Heart right ventricle (tissue), 16 donors: ENCODE results near the gene DGAT2. TPM values are rescaled to one million over a fixed set of nuclear protein-coding genes. Genes with fewer than 3 reads are reported as not detected.

ENCODE experiments used
- ATAC-seq, 8 donors: fragments of 200-7000 bp; cut with Tn5 transposase; one replicate each; pipeline ENCODE4 v1.9.1; 2020; ENCODE audit warnings: mild to moderate bottlenecking in 8 of 8, moderate library complexity in 8 of 8, moderate number of reproducible peaks in 1 of 8
- DNase-seq, 2 donors: peaks; one replicate each; pipeline ENCODE4 v3.0.0-alpha.2; 2020
- H3K27ac ChIP-seq, 10 donors: fragments of 200-600 bp; sonication (generic) in 2 of 10; one replicate each; pipeline versions ENCODE4 v1.5.0 to v1.8.0; 2020 to 2022; ENCODE audit warnings: mild to moderate bottlenecking in 3 of 10
- H3K27me3 ChIP-seq, 7 donors: fragments of 200-600 bp; one replicate each; pipeline ENCODE4 v1.8.0; 2021 to 2022; ENCODE audit warnings: mild to moderate bottlenecking in 2 of 7
- H3K36me3 ChIP-seq, 9 donors: fragments of 200-600 bp; sonication (generic) in 1 of 9; one replicate each; pipeline versions ENCODE4 v1.5.0 to v1.8.0; 2020 to 2022; ENCODE audit warnings: mild to moderate bottlenecking in 2 of 9
- H3K4me1 ChIP-seq, 9 donors: fragments of 200-600 bp; sonication (generic) in 1 of 9; one replicate each; pipeline versions ENCODE4 v1.5.0 to v1.8.0; 2020 to 2022; ENCODE audit warnings: mild to moderate bottlenecking in 4 of 9
- H3K4me3 ChIP-seq, 10 donors: fragments of 200-600 bp; sonication (generic) in 2 of 10; one replicate each; pipeline versions ENCODE4 v1.5.0 to v1.8.0; 2020 to 2022; ENCODE audit warnings: mild to moderate bottlenecking in 7 of 10, moderate library complexity in 2 of 10
- H3K9me3 ChIP-seq, 11 donors: fragments of 200-600 bp in 10 of 11; sonication (generic) in 2 of 11; one replicate each; pipeline versions ENCODE4 v1.5.0 to v1.8.0; 2013 to 2022; ENCODE audit warnings: mild to moderate bottlenecking in 2 of 11, control low read depth in 1 of 11, moderate library complexity in 1 of 11
- WGBS, 2 donors: extraction: QIAGEN DNeasy Blood & Tissue Kit; methylation state at CpG; one replicate each; pipeline ENCODE4 v1.1.7; 2013; ENCODE audit warnings: inconsistent platforms in 1 of 2; 5-methylcytosine and 5-hydroxymethylcytosine counted together
- intact Hi-C, 10 donors: fragments of 100-400 bp; cut with DNase I; formaldehyde crosslinking; loops; one replicate each; pipeline versions ENCODE4 v1.11.1 to v1.14.2; 2022
- polyA plus RNA-seq, 2 donors: library from polyadenylated mRNA; stranded (reverse); fragments of 200-250 nt; gene quantifications; one replicate each; pipeline ENCODE4 v1.2.3, GENCODE V29; 2013
- total RNA-seq, 10 donors: library from RNA; stranded (reverse); fragmentation: NEBNext Ultra II Directional in 3 of 10; extraction: Animal tissue kit (Norgen Biotek cat#: 25700) in 3 of 10; gene quantifications; one replicate each; pipeline versions ENCODE4 v1.2.1 to v1.2.4, GENCODE V29; 2021 to 2023
- TF ChIP-seq, protein P1 (sequence below), 9 donors: fragments of 200-600 bp; sonication (generic) in 2 of 9; IDR thresholded peaks; one replicate each; pipeline versions ENCODE4 v1.5.0 to v1.8.0; 2021 to 2022; ENCODE audit warnings: antibody characterized with exemption in 9 of 9, mild to moderate bottlenecking in 5 of 9, moderate library complexity in 1 of 9
- donor health status: Arrhythmogenic right ventricular cardiomyopathy.
- donor health status: ischemic (EF 13 %, LVEDD 7.1; RV severe dilation, severe dysfunction).
- donor health status: healthy with polysubstance abuse.
- donor health status: DM: no; HTN: yes; CAD: no.
- donor health status: DM: no; HTN: no; CAD: no.
- donor health status: ischemic (EF 25% LVEDD 6.9; RV normal size, moderate dysfunction).
- donor health status: ischemic (EF 25% LVEDD 5.7; RV mildly dilated, moderate dysfunction).
- donor health status: healthy.
- donor health status: DM: yes; HTN: yes; CAD: no.
- donor health status: Ischemic cardiomyopathy.
- donor health status: ischemic (EF 35%, LVEDD 5.7; RV mildly dilated, moderate dysfunction).
- donor health status: nonischemic (EF 11% LVEDD 7.7; RV severe dilation, severe dysfunction).
- donor health status: DM: yes; HTN: yes; CAD: no.
- donor health status: PGD.
- donor health status: ischemic (EF 29% LVEDD 5.4; RV normal size, mild dysfunction).
- donor health status: nonischemic (EF 23%, LVEDD 6.1; RV moderate dilation, normal function).

The DGAT2 gene
- total and polyA plus RNA-seq, 12 donors = 6.2 to 24.4 (median 10.6) TPM

DNA sequence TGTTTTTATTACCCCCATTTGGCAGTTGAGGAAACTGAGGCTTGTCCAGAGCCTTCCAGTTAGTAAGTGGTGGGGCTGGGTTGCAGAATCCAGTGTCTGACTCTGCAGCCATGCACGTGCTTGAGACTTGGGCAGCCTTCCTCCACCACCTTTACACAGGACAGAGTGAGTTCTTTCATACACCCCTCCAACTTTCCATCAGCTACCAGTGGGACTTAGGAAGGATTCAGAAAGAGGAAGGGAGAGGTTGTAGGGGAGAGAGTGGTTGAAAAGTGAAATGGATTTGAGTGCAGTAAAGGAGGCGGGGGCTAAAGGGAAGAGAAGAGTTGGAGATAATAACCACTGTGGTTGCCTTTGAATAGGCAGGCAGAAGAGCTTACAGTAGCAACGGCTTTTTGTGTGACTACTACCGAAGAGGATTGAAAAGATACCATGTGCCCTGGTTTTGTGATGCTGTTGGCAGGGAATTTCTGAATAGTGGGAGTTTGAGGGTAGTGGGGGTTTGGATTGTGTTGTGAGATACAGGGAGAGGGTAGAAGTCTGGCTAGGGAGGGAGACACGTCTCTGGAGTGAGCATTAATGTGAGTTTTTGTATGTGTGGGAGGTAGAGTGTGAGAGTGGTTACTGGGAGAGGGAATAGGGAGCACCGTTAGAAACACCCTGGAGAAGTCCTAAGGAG lies 48.1 kb downstream of the DGAT2 start:
- H3K36me3 ChIP-seq = no peaks in the 10 kb centered on the region
- 23 to 29% methylated on average over 6 of the region's 6 CpGs for WGBS, 2 donors
- peak overlapping the region in 3 of 10 donors; percentile 7 to 95 (median 22) for H3K27ac ChIP-seq
- intact Hi-C loops = no loop called here
- H3K4me3 ChIP-seq = peak overlapping the region in 9 of 10 donors; percentile 77 to 100 (median 94)
- TF ChIP-seq, protein P1, sequence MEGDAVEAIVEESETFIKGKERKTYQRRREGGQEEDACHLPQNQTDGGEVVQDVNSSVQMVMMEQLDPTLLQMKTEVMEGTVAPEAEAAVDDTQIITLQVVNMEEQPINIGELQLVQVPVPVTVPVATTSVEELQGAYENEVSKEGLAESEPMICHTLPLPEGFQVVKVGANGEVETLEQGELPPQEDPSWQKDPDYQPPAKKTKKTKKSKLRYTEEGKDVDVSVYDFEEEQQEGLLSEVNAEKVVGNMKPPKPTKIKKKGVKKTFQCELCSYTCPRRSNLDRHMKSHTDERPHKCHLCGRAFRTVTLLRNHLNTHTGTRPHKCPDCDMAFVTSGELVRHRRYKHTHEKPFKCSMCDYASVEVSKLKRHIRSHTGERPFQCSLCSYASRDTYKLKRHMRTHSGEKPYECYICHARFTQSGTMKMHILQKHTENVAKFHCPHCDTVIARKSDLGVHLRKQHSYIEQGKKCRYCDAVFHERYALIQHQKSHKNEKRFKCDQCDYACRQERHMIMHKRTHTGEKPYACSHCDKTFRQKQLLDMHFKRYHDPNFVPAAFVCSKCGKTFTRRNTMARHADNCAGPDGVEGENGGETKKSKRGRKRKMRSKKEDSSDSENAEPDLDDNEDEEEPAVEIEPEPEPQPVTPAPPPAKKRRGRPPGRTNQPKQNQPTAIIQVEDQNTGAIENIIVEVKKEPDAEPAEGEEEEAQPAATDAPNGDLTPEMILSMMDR (IDR thresholded peaks at IDR 0.05) = no peak
- DNase-seq (no peak), ATAC-seq (no peak)
- peaks cover 7 to 58% (median 31%) of the 10 kb centered on the region in 9 donors for H3K4me1 ChIP-seq
- H3K27me3 ChIP-seq = no peaks in the 10 kb centered on the region
- no peaks in the 10 kb centered on the region for H3K9me3 ChIP-seq

DNA sequence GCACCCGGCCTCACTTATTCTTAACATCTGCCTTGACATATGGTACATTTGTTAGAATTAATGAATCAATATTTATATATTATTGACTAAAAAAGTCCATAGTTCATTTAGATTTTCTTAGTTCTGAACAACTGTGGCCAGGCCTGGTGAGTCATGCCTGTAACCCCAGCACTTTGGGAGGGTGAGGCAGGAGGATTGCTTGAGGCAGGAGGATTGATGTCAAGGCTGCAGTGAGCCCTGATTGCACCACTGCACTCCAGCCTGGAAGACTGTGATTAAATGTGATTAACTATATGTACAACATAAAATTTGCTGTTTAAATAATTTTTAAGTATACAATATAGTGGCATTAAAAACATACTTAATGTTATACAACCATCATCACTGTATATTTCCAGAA lies 52.1 kb downstream of the DGAT2 start:
- Histone ChIP-seq H3K27ac (no peak overlapping the region), H3K4me3 (no peak overlapping the region), H3K36me3 (peaks cover 0 to 5% (median 0%) of the 10 kb centered on the region in 9 donors), H3K27me3 (no peaks in the 10 kb centered on the region), H3K9me3 (no peaks in the 10 kb centered on the region), H3K4me1 (peaks cover 4 to 81% (median 39%) of the 10 kb centered on the region in 9 donors)
- TF ChIP-seq, protein P1 (IDR thresholded peaks at IDR 0.05) = no peak
- peak in 1 of 8 donors; percentile 57 for ATAC-seq
- WGBS, 2 donors = 97 to 100% methylated on average over 1 of the region's 1 CpG
- DNase-seq = no peak
- intact Hi-C loops = no loop called here

DNA sequence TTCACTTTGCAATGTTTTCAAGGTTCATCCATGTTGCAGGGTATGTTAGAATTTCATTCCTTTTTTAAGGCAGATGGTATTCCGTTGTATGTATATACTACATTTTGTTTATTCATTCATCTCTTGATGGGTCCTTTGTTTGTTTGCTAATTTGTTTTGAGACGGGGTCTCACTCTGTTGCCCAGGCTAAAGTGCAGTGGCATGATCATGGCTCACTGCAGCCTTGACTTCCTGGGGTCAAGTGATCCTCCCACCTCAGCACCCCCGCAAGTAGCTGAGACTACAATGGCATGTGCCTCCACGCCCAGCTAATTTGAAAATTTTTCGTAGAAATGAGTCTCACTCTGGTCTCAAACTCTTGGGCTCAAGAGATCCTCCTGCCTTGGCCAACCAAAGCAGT lies 52.6 kb downstream of the DGAT2 start:
- Histone ChIP-seq H3K27ac (no peak overlapping the region), H3K36me3 (peaks cover 0 to 6% (median 0%) of the 10 kb centered on the region in 9 donors), H3K27me3 (no peaks in the 10 kb centered on the region), H3K4me1 (peaks cover 4 to 85% (median 40%) of the 10 kb centered on the region in 9 donors), H3K9me3 (no peaks in the 10 kb centered on the region), H3K4me3 (no peak overlapping the region)
- intact Hi-C loops = no loop called here
- ATAC-seq (no peak), DNase-seq (no peak)
- TF ChIP-seq, protein P1 (IDR thresholded peaks at IDR 0.05) = no peak
- WGBS, 2 donors = 96% methylated on average over 5 of the region's 5 CpGs

DNA sequence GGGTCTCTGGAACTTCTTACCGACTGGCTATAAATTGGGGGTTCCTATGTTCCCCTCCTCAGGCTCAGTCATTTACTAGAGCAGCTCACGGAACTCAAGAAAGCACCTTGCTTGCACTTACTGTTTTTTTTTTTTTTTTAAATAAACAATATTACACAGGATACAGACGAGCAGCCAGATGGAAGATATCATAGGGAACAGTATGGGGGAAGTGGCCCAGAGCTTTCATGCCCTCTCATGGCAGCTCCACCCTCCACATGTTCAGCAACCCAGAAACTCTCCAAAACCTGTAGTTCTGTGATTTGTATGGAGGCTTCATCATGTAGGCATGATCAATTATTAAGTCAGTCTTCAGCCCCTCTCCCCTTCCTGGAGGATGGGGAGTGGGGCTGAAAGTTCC lies 54.0 kb downstream of the DGAT2 start:
- ATAC-seq = no peak
- peak overlapping the region in 2 of 10 donors; percentile 16 to 88 for H3K27ac ChIP-seq
- peaks cover 0 to 6% (median 0%) of the 10 kb centered on the region in 9 donors for H3K36me3 ChIP-seq
- DNase-seq = no peak
- no peaks in the 10 kb centered on the region for H3K9me3 ChIP-seq
- 73 to 82% methylated on average over 3 of the region's 3 CpGs for WGBS, 2 donors
- intact Hi-C loops = no loop called here
- TF ChIP-seq, protein P1 (IDR thresholded peaks at IDR 0.05) = no peak
- H3K4me3 ChIP-seq = no peak overlapping the region
- H3K4me1 ChIP-seq = peaks cover 0 to 85% (median 40%) of the 10 kb centered on the region in 9 donors
- H3K27me3 ChIP-seq = no peaks in the 10 kb centered on the region
